K562 (cell line): Measurements from ENCODE around the gene ETDC. TPM values are rescaled to one million over a fixed set of nuclear protein-coding genes. Genes with fewer than 3 reads are reported as not detected.

Experiments used
- ATAC-seq: fragments of 200-7000 bp; cut with Tn5 transposase; 3 replicates; pipeline ENCODE4 v1.9.1; 2020; ENCODE audit warnings: moderate library complexity
- BruUV-seq: library from RNA; stranded (reverse); fragments of 400-500 nt; replicated peaks from 2 replicates; lab custom pipeline; 2021; lab: Mats Ljungman, UMichigan
- CTCF ChIA-PET: fragments of 300-600 bp; formaldehyde crosslinking; extraction: SDS; loops from one replicate; lab custom pipeline; 2021; ENCODE audit warnings: low intra/inter-chr PET ratio; lab: Yijun Ruan, JAX
- POLR2A ChIA-PET: fragments of 300-600, 350-650 bp; sonication (Branson Sonifier 250); formaldehyde crosslinking; extraction: SDS; loops from one replicate; lab custom pipeline; 2021; ENCODE audit warnings: antibody characterized with exemption, inconsistent platforms; lab: Yijun Ruan, JAX
- DNase-seq, 4 experiments: peaks; one replicate each; pipeline versions ENCODE4 v3.0.0 to v3.0.0-alpha.2; 2011 to 2018; ENCODE audit warnings: low spot score in 3 of 4, mixed read lengths in 3 of 4; ENCODE audit errors: extremely low read depth in 1 of 4
- FAIRE-seq: peaks from 2 replicates; lab custom pipeline; 2011; peaks lifted over from hg19 to GRCh38; lab: Jason Lieb, UNC
- H2AFZ ChIP-seq: 2 replicates; pipeline ENCODE4 v1.6.0; 2011; ENCODE audit warnings: low read depth, low read length, control low read depth, inconsistent platforms
- H3K27ac ChIP-seq: fragments of 200-600 bp; 3 replicates; pipeline ENCODE4 v1.8.0; 2011; ENCODE audit warnings: low read depth, mild to moderate bottlenecking, control low read depth, inconsistent platforms, low read length, moderate library complexity, mixed read lengths; ENCODE audit errors: extremely low read depth
- H3K27me3 ChIP-seq, 2 experiments: fragments of 300-600 bp in 1 of 2; 2 replicates in 1 of 2; 3 replicates in 1 of 2; pipeline versions ENCODE4 v1.6.0 to v1.8.0; 2011; ENCODE audit warnings: inconsistent platforms in 2 of 2, low read length in 2 of 2, mild to moderate bottlenecking in 1 of 2, mixed read lengths in 1 of 2, moderate library complexity in 1 of 2; ENCODE audit not compliant: control insufficient read depth in 2 of 2, insufficient read depth in 2 of 2
- H3K36me3 ChIP-seq: fragments of 300-600 bp; 3 replicates; pipeline ENCODE4 v1.8.0; 2011; ENCODE audit warnings: mild to moderate bottlenecking, low read length, inconsistent platforms; ENCODE audit not compliant: control insufficient read depth, insufficient read depth
- H3K4me1 ChIP-seq, 2 experiments: fragments of 200-600 bp in 1 of 2; replicated peaks in 1 of 2; 2 replicates in 1 of 2; 3 replicates in 1 of 2; pipeline versions ENCODE4 v1.5.1 to v1.8.0; 2011; ENCODE audit warnings: inconsistent platforms in 2 of 2, low read length in 2 of 2, mild to moderate bottlenecking in 1 of 2, mixed read lengths in 1 of 2, moderate library complexity in 1 of 2; ENCODE audit not compliant: control insufficient read depth in 2 of 2, insufficient read depth in 2 of 2
- H3K4me2 ChIP-seq: 2 replicates; pipeline ENCODE4 v1.6.1; 2011; ENCODE audit warnings: low read length, control low read depth, inconsistent platforms, mixed read lengths; ENCODE audit not compliant: insufficient read depth
- H3K4me3 ChIP-seq: fragments of 200-600 bp; sonication (generic), shearing (Covaris generic); 2 replicates; pipeline ENCODE4 v1.5.1; 2016; ENCODE audit warnings: control low read depth, inconsistent platforms
- H3K79me2 ChIP-seq: fragments of 200-600 bp; 3 replicates; pipeline ENCODE4 v1.8.0; 2011; ENCODE audit warnings: low read length, inconsistent platforms; ENCODE audit not compliant: control insufficient read depth, insufficient read depth
- H3K9ac ChIP-seq, 2 experiments: 2 replicates each; pipeline versions ENCODE4 v1.6.0 to v1.6.1; 2011; ENCODE audit warnings: low read depth in 2 of 2, low read length in 2 of 2, control low read depth in 1 of 2, inconsistent platforms in 1 of 2, mild to moderate bottlenecking in 1 of 2, mixed read lengths in 1 of 2; ENCODE audit not compliant: insufficient read depth in 1 of 2
- H3K9me1 ChIP-seq: one replicate; pipeline ENCODE4 v1.6.0; 2011; ENCODE audit warnings: inconsistent platforms, mild to moderate bottlenecking, low read length, moderate library complexity; ENCODE audit not compliant: control insufficient read depth, insufficient read depth
- H3K9me3 ChIP-seq: replicated peaks from 2 replicates; pipeline ENCODE4 v1.5.1; 2011; ENCODE audit warnings: low read depth, low read length, inconsistent platforms; ENCODE audit not compliant: control insufficient read depth, insufficient read depth
- H4K20me1 ChIP-seq: replicated peaks from 2 replicates; pipeline ENCODE4 v1.6.1; 2011; ENCODE audit warnings: low read length, inconsistent platforms, mixed read lengths; ENCODE audit not compliant: control insufficient read depth, insufficient read depth
- CBFA2T2 ChIP-seq: fragments of 450-650 bp; conservative IDR thresholded peaks from 2 replicates; pipeline ENCODE4 v1.6.1; 2017; ENCODE audit warnings: mild to moderate bottlenecking
- CHD4 ChIP-seq: fragments of 200-600 bp; sonication (generic); IDR thresholded peaks from 3 replicates; pipeline ENCODE4 v1.6.1; 2012; ENCODE audit warnings: low read depth, mild to moderate bottlenecking, mixed read lengths, low read length, inconsistent platforms; ENCODE audit not compliant: insufficient read depth, insufficient replicate concordance, poor library complexity, severe bottlenecking
- CTCF ChIP-seq, 3 experiments: IDR thresholded peaks in 2 of 3; conservative IDR thresholded peaks in 1 of 3; 2 replicates each; pipeline ENCODE4 v1.5.1; 2011 to 2012; ENCODE audit warnings: low read length in 3 of 3, mild to moderate bottlenecking in 3 of 3, control low read depth in 2 of 3, improper control_type of control experiment in 1 of 3, inconsistent platforms in 1 of 3, low read depth in 1 of 3, mixed read lengths in 1 of 3, moderate library complexity in 1 of 3; ENCODE audit not compliant: insufficient read depth in 2 of 3
- FOS ChIP-seq: IDR thresholded peaks from 3 replicates; pipeline ENCODE4 v1.6.1; 2011; ENCODE audit not compliant: insufficient read length; ENCODE audit errors: extremely low read depth
- LARP7 ChIP-seq: fragments of 450-650 bp; IDR thresholded peaks from 2 replicates; pipeline ENCODE4 v1.6.1; 2016
- NR2C1 ChIP-seq, 2 experiments: fragments of 450-650 bp; IDR thresholded peaks; 2 replicates each; pipeline ENCODE4 v1.6.1; 2017; ENCODE audit warnings: mild to moderate bottlenecking in 2 of 2, antibody characterized with exemption in 1 of 2, inconsistent platforms in 1 of 2, missing compliant biosample characterization in 1 of 2, missing genetic modification characterization in 1 of 2
- POLR2G ChIP-seq: fragments of 200-400 bp; formaldehyde crosslinking; IDR thresholded peaks from 2 replicates; pipeline ENCODE4 v1.6.1; 2017; ENCODE audit warnings: low read depth, mild to moderate bottlenecking, antibody characterized with exemption, low read length, moderate library complexity
- RBM25 ChIP-seq: fragments of 200-400 bp; formaldehyde crosslinking; IDR thresholded peaks from 2 replicates; pipeline ENCODE4 v1.6.1; 2018; ENCODE audit warnings: low read length, low read depth, moderate library complexity; ENCODE audit not compliant: severe bottlenecking
- TBP ChIP-seq: optimal IDR thresholded peaks from 2 replicates; pipeline ENCODE3; 2011; ENCODE audit warnings: low read depth, low read length, improper control_type of control experiment
- TCFL5 ChIP-seq: fragments of 250-450 bp; sonication (Bioruptor Pico); conservative IDR thresholded peaks from 2 replicates; pipeline ENCODE4 v1.6.1; 2021; ENCODE audit warnings: mild to moderate bottlenecking, moderate library complexity, matching md5 sums
- TRIM28 ChIP-seq: fragments of 450-650 bp; IDR thresholded peaks from 2 replicates; pipeline ENCODE4 v1.6.1; 2017
- ZNF253 ChIP-seq: fragments of 250-450 bp; sonication (Bioruptor Pico); conservative IDR thresholded peaks from 2 replicates; pipeline ENCODE4 v1.6.1; 2021; ENCODE audit warnings: mild to moderate bottlenecking
- ZNF3 ChIP-seq: fragments of 250-450 bp; sonication (Bioruptor Pico); IDR thresholded peaks from 2 replicates; pipeline ENCODE4 v1.5.0; 2021; ENCODE audit warnings: mild to moderate bottlenecking, moderate library complexity
- ZNF75A ChIP-seq: fragments of 450-650 bp; formaldehyde crosslinking; IDR thresholded peaks from 2 replicates; pipeline ENCODE4 v1.4.0; 2020; ENCODE audit warnings: mild to moderate bottlenecking
- ZNF76 ChIP-seq: fragments of 250-450 bp; sonication (Bioruptor Pico); IDR thresholded peaks from 2 replicates; pipeline ENCODE4 v1.4.0; 2020; ENCODE audit warnings: mild to moderate bottlenecking, moderate library complexity, borderline replicate concordance
- WGBS: fragments of 100-300 bp; shearing (Covaris generic); methylation state at CpG from one replicate; pipeline ENCODE4 v1.1.6; 2016; ENCODE audit warnings: low coverage, mixed read lengths; ENCODE audit not compliant: insufficient coverage; ENCODE audit errors: missing lambda C conversion rate; 5-methylcytosine and 5-hydroxymethylcytosine counted together
- in situ Hi-C: fragments of 300-500 bp; cut with MboI; formaldehyde crosslinking; loops from 4 replicates; pipeline ENCODE4 v1.15.0; 2018; ENCODE audit warnings: inconsistent platforms, mixed read lengths
- intact Hi-C: fragments of 100-400 bp; cut with micrococcal nuclease; formaldehyde crosslinking; loops from 2 replicates; pipeline ENCODE4 v1.14.2; 2022
- polyA plus RNA-seq, 8 experiments: library from polyadenylated mRNA; depleted of rRNA in 4 of 8; stranded (reverse) in 5 of 8; unstranded in 3 of 8; fragments of >200 nt; fragmentation: Nextera tagmentation in 2 of 8; fragmentation: Illumina TruSeq in 1 of 8; extraction: Ambion mirVana in 2 of 8; extraction: Trizol in 1 of 8; gene quantifications; 2 replicates each; pipeline versions ENCODE4 v1.2.1 to v1.2.3, GENCODE V29; 2011 to 2014; ENCODE audit warnings: inconsistent platforms in 1 of 8, missing spikeins in 1 of 8
- total RNA-seq, 7 experiments: library from RNA; depleted of rRNA in 6 of 7; stranded (reverse); fragments of >200 nt in 6 of 7; fragmentation: Illumina TruSeq in 2 of 7; extraction: Trizol in 2 of 7; gene quantifications; 2 replicates each; pipeline versions ENCODE4 v1.2.1 to v1.2.3, GENCODE V29; 2011 to 2021; ENCODE audit warnings: low replicate concordance in 1 of 7
- TF ChIP-seq, protein P1 (sequence below): fragments of 150-350 bp; IDR thresholded peaks from 2 replicates; pipeline ENCODE4 v1.6.1; 2014; ENCODE audit warnings: low read depth, mild to moderate bottlenecking, low read length, borderline replicate concordance
- TF ChIP-seq, protein P2 (sequence below): fragments of 450-650 bp; IDR thresholded peaks from 2 replicates; pipeline ENCODE4 v1.6.1; 2018; ENCODE audit warnings: mild to moderate bottlenecking, low read depth; ENCODE audit not compliant: partially characterized antibody

Gene ETDC
- total and polyA plus RNA-seq, 9 of the 15 experiments (the other 6 are each of a cell fraction or from before 2014, with no cell fraction given): not detected

- DNase-seq (no peak), FAIRE-seq (no peak), ATAC-seq (no peak)
- Histone ChIP-seq H2AFZ (no peak overlapping the region), H3K9me1 (no peaks in the 10 kb centered on the region), H3K36me3 (no peaks in the 10 kb centered on the region), H3K9me3 (no peaks in the 10 kb centered on the region), H3K4me3 (no peak overlapping the region), H3K27me3 (no peaks in the 10 kb centered on the region), H3K4me2 (no peak overlapping the region), H3K79me2 (no peaks in the 10 kb centered on the region), H3K27ac (no peak overlapping the region), H3K4me1 (no peaks in the 10 kb centered on the region), H4K20me1 (no peaks in the 10 kb centered on the region), H3K9ac (no peak overlapping the region)
- CTCF ChIA-PET: no interaction called here
- in situ Hi-C loops (no loop called here), intact Hi-C loops (no loop called here)
- WGBS: 30% methylated on average over 2 of the region's 2 CpGs
- no TSS peak for BruUV-seq
- POLR2A ChIA-PET: no interaction called here
- no peak for TF ChIP-seq POLR2G
- TF ChIP-seq, protein P1, sequence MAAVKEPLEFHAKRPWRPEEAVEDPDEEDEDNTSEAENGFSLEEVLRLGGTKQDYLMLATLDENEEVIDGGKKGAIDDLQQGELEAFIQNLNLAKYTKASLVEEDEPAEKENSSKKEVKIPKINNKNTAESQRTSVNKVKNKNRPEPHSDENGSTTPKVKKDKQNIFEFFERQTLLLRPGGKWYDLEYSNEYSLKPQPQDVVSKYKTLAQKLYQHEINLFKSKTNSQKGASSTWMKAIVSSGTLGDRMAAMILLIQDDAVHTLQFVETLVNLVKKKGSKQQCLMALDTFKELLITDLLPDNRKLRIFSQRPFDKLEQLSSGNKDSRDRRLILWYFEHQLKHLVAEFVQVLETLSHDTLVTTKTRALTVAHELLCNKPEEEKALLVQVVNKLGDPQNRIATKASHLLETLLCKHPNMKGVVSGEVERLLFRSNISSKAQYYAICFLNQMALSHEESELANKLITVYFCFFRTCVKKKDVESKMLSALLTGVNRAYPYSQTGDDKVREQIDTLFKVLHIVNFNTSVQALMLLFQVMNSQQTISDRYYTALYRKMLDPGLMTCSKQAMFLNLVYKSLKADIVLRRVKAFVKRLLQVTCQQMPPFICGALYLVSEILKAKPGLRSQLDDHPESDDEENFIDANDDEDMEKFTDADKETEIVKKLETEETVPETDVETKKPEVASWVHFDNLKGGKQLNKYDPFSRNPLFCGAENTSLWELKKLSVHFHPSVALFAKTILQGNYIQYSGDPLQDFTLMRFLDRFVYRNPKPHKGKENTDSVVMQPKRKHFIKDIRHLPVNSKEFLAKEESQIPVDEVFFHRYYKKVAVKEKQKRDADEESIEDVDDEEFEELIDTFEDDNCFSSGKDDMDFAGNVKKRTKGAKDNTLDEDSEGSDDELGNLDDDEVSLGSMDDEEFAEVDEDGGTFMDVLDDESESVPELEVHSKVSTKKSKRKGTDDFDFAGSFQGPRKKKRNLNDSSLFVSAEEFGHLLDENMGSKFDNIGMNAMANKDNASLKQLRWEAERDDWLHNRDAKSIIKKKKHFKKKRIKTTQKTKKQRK: no peak
- peak; percentile 9 for TF ChIP-seq RBM25
- TF ChIP-seq, protein P2, sequence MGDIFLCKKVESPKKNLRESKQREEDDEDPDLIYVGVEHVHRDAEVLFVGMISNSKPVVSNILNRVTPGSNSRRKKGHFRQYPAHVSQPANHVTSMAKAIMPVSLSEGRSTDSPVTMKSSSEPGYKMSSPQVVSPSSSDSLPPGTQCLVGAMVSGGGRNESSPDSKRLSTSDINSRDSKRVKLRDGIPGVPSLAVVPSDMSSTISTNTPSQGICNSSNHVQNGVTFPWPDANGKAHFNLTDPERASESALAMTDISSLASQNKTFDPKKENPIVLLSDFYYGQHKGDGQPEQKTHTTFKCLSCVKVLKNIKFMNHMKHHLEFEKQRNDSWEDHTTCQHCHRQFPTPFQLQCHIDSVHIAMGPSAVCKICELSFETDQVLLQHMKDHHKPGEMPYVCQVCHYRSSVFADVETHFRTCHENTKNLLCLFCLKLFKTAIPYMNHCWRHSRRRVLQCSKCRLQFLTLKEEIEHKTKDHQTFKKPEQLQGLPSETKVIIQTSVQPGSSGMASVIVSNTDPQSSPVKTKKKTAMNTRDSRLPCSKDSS: peak; percentile 57
- TF ChIP-seq ZNF75A (CRISPR knock-in tag): peak; percentile 97
- TF ChIP-seq TBP: no peak
- TF ChIP-seq NR2C1 (IDR thresholded peaks at IDR 0.05): no peak
- TF ChIP-seq NR2C1 (tag; IDR thresholded peaks at IDR 0.05): no peak
- TF ChIP-seq TRIM28: peak; percentile 86
- TF ChIP-seq CBFA2T2: no peak
- no peak for TF ChIP-seq CHD4
- no peak for TF ChIP-seq TCFL5 (CRISPR knock-in tag)
- no peak for TF ChIP-seq FOS
- no peak for TF ChIP-seq LARP7
- TF ChIP-seq ZNF3: no peak
- TF ChIP-seq ZNF253 (CRISPR knock-in tag): no peak
- TF ChIP-seq CTCF (IDR thresholded peaks at IDR 0.05 in 2 of 3, conservative IDR thresholded peaks at IDR 0.05 in 1 of 3; ENCODE audit: insufficient read depth in 2 of 3, low read depth in 1 of 3, low read length in 3 of 3): no peak
- no peak for TF ChIP-seq ZNF76 (CRISPR knock-in tag)
These were observed 21.9 kb upstream of the ETDC start for GRCh38 chrX:135287266-135287823.
